ENCODE measurements around the gene PRKCD.
A peak's percentile ranks its signal among the peaks of the same experiment; 100 is the strongest.

PRKCD gene

GRCh38 chr3:53219895-53220483 lies 59.0 kb downstream of the PRKCD start:
- no peak overlapping the region for H3K4me3 ChIP-seq (ENCODE audit: low read depth, low read length)
- TF ChIP-seq CTCF (IDR thresholded peaks at IDR 0.05; ENCODE audit: control insufficient read depth, extremely low read depth, insufficient read depth) = peak; percentile 96
- peak; percentile 45 for DNase-seq (ENCODE audit: low read depth)

- TF ChIP-seq CTCF (IDR thresholded peaks at IDR 0.05; ENCODE audit: control insufficient read depth, extremely low read depth, insufficient read depth) = no peak
- DNase-seq (ENCODE audit: low read depth) = no peak
- H3K4me3 ChIP-seq (ENCODE audit: low read depth, low read length) = no peak overlapping the region
Measured at GRCh38 chr3:53221345-53221744, 60.3 kb downstream of the PRKCD start.

GRCh38 chr3:53221827-53222182 lies 60.8 kb downstream of the PRKCD start:
- no peak for DNase-seq (ENCODE audit: low read depth)
- H3K4me3 ChIP-seq (ENCODE audit: low read depth, low read length) = no peak overlapping the region
- no peak for TF ChIP-seq CTCF (IDR thresholded peaks at IDR 0.05; ENCODE audit: control insufficient read depth, extremely low read depth, insufficient read depth)

- TF ChIP-seq CTCF (IDR thresholded peaks at IDR 0.05; ENCODE audit: control insufficient read depth, extremely low read depth, insufficient read depth) = no peak
- H3K4me3 ChIP-seq (ENCODE audit: low read depth, low read length) = no peak overlapping the region
- no peak for DNase-seq (ENCODE audit: low read depth)
Measured at GRCh38 chr3:53222183-53222901, 61.3 kb downstream of the PRKCD start.

- no peak for TF ChIP-seq CTCF (IDR thresholded peaks at IDR 0.05; ENCODE audit: control insufficient read depth, extremely low read depth, insufficient read depth)
- no peak for DNase-seq (ENCODE audit: low read depth)
- no peak overlapping the region for H3K4me3 ChIP-seq (ENCODE audit: low read depth, low read length)
Measured at GRCh38 chr3:53223025-53223424, 62.0 kb downstream of the PRKCD start.

- no peak for TF ChIP-seq CTCF (IDR thresholded peaks at IDR 0.05; ENCODE audit: control insufficient read depth, extremely low read depth, insufficient read depth)
- no peak overlapping the region for H3K4me3 ChIP-seq (ENCODE audit: low read depth, low read length)
- no peak for DNase-seq (ENCODE audit: low read depth)
Measured at GRCh38 chr3:53223541-53223966, 62.5 kb downstream of the PRKCD start.

GRCh38 chr3:53224026-53224425 lies 63.0 kb downstream of the PRKCD start:
- TF ChIP-seq CTCF (IDR thresholded peaks at IDR 0.05; ENCODE audit: control insufficient read depth, extremely low read depth, insufficient read depth) = no peak
- H3K4me3 ChIP-seq (ENCODE audit: low read depth, low read length) = no peak overlapping the region
- DNase-seq (ENCODE audit: low read depth) = no peak
